Endothelial cell of umbilical vein (primary cell): Measurements from ENCODE around the gene KLF13.

ENCODE experiments used
- CTCF ChIP-seq, 2 donors: IDR thresholded peaks; 1 replicate in 1 of 2; 2 replicates in 1 of 2; pipeline ENCODE4 v1.5.1; 2011; ENCODE audit warnings: low read length in 2 of 2, mild to moderate bottlenecking in 2 of 2, moderate library complexity in 2 of 2, control low read depth in 1 of 2, inconsistent platforms in 1 of 2, low read depth in 1 of 2; ENCODE audit not compliant: insufficient read depth in 1 of 2; ENCODE audit errors: extremely low read depth in 1 of 2
- EZH2 ChIP-seq: IDR thresholded peaks from 2 replicates; pipeline ENCODE4 v1.6.1; 2012; ENCODE audit warnings: borderline replicate concordance, low read depth, mild to moderate bottlenecking, moderate library complexity, low read length, inconsistent platforms; ENCODE audit not compliant: severe bottlenecking
- POLR2A ChIP-seq: IDR thresholded peaks from 2 replicates; pipeline ENCODE4 v1.6.1; 2012; ENCODE audit warnings: low read depth, mild to moderate bottlenecking, control low read depth, low read length

- TF ChIP-seq POLR2A (no peak), CTCF (IDR thresholded peaks at IDR 0.05; ENCODE audit: extremely low read depth in 1 of 2, insufficient read depth in 1 of 2, low read depth in 1 of 2, low read length in 2 of 2) (no peak), EZH2 (no peak)
These were observed 12.3 kb upstream of the KLF13 start for GRCh38 chr15:31314380-31314779.
